GM19043 (cell line): ENCODE results near the gene HINFP.

Source experiments
- ATAC-seq: cut with Tn5 transposase; IDR thresholded peaks from one replicate; pipeline ENCODE4 v1.9.1; 2021; ENCODE audit warnings: low read depth; ENCODE audit not compliant: unreplicated experiment

The HINFP gene

GRCh38 chr11:119121008-119121810, at the start of gene HINFP:
Gene HINFP (plus strand): TSS chr11:119121580. CDS start chr11:119126945, 5,365 bp downstream.
- peak; percentile 96 for ATAC-seq

DNA sequence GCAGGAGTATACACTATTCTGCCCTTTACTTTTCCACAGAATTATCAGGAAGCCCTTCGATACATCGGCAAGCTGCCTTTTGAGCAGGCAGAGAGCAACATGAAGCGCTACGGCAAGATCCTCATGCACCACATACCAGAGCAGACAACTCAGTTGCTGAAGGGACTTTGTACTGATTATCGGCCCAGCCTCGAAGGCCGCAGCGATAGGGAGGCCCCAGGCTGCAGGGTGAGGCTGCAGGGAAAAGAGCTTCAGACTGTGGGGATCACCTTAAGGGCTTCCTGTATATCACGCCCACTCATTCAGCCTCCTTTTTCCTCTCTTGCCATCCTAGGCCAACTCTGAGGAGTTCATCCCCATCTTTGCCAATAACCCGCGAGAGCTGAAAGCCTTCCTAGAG, 43.5 kb upstream of the HINFP start:
- ATAC-seq, result no peak

- ATAC-seq, result no peak
Observed at GRCh38 chr11:119078675-119079420, 42.5 kb upstream of the HINFP start.

GRCh38 chr11:119081682-119082260, 39.6 kb upstream of the HINFP start:
- no peak for ATAC-seq

DNA sequence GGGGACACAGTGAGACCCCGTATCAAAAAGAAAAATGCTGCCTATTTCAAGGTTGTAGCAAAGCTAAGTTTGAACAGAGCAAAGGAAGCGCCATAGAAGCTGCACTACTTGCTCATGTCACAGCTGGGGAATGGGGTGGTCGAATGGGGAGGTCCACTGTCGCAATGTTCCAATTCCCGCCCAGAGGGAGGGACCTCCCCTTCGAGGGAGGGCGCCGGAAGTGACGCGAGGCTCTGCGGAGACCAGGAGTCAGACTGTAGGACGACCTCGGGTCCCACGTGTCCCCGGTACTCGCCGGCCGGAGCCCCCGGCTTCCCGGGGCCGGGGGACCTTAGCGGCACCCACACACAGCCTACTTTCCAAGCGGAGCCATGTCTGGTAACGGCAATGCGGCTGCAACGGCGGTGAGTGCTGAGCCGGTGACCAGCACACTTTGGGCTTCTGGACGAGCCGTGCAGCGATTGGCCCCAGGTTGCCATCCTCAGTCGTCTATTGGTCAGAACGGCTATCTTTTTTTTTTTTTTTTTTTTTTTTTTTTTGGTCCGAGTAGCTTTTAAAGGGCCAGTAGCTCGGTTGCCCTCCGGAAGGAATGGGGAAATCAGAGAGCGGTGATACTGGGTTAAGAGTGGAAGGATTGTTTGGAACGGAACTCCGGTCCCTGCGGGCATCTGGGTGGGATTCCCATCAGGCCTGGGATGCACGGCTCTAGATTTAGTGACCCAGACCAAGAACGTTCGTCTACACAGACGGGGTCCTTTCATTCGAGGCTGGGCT, 36.5 kb upstream of the HINFP start, which contains the start of gene HMBS:
Gene HMBS (plus strand): TSS at position 219 of the 774 bp plus-strand sequence. CDS start 153 bp downstream, at position 372.
- ATAC-seq, result peak; percentile 93

- ATAC-seq, result peak; percentile 16
Observed at GRCh38 chr11:119085437-119085847, 35.9 kb upstream of the HINFP start.

DNA sequence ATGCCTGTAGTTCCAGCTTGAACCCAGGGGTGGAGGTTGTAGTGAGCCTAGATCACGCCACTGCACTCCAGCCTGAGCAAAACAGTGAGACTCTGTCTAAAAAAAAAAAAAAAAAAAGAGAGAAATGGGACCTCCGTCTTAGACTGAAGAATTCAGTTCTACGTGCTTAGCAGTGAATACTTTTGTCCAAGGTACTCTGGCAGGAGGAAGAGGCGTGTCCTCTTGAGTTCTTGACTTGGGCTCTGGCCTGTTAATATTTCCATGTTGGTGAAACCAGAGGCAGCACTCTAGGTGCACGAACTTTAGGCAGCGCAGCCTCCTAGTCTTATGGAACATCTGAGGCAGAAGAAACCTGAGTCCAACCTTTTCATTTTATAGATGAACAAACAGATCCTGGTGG, 34.3 kb upstream of the HINFP start:
- ATAC-seq, result no peak

GRCh38 chr11:119087747-119088241, 33.6 kb upstream of the HINFP start:
- no peak for ATAC-seq

- ATAC-seq, result no peak
Observed at GRCh38 chr11:119088406-119088805, 33.0 kb upstream of the HINFP start.

DNA sequence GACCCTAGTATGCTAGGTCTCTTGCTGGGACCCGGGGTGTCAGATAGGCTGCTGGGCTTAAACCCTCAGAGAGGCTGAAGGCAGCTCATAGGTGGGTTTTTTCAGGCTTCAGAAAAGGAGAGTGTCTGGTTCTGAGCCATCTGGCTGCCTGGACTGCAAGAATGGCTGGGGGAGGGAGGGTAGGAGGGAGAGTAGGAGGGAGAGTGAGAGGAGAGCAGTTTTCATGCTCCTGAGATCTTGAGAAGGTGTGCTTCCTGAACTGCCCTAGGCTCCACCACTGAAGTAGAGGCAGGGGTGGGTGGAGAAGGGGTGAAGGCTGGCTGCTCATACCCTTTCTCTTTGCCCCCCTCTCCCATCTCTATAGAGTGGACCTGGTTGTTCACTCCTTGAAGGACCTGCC, 32.1 kb upstream of the HINFP start:
- no peak for ATAC-seq

GRCh38 chr11:119091178-119091577, 30.2 kb upstream of the HINFP start:
- no peak for ATAC-seq

- no peak for ATAC-seq
Observed at GRCh38 chr11:119091966-119092879, 29.2 kb upstream of the HINFP start.

DNA sequence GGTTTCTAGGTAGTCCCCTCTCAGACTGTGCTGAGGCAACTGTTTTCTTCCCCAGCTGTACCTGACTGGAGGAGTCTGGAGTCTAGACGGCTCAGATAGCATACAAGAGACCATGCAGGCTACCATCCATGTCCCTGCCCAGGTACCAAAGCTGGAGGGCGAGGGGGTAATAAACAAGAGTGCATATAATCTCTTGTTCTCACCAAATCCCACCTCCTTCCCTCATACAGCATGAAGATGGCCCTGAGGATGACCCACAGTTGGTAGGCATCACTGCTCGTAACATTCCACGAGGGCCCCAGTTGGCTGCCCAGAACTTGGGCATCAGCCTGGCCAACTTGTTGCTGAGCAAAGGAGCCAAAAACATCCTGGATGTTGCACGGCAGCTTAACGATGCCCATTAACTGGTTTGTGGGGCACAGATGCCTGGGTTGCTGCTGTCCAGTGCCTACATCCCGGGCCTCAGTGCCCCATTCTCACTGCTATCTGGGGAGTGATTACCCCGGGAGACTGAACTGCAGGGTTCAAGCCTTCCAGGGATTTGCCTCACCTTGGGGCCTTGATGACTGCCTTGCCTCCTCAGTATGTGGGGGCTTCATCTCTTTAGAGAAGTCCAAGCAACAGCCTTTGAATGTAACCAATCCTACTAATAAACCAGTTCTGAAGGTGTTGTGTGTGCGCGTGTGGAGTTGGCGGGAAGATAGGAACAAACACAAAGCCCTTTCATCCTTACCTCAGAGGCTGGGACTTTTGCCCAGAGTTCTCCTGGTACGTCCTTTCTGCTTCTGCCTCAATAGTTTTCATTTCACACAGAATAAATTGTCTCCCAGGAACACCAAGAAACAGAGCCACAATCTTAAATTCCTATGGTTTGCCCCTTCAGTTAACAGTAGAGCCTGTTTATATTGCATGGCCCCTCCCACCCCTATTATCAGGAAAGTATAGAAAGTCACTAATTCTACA, 28.2 kb upstream of the HINFP start:
- no peak for ATAC-seq

- no peak for ATAC-seq
Observed at GRCh38 chr11:119093942-119094815, 27.2 kb upstream of the HINFP start.

GRCh38 chr11:119094816-119095065, 26.6 kb upstream of the HINFP start:
- peak; percentile 27 for ATAC-seq

- ATAC-seq, result peak; percentile 81
Observed at GRCh38 chr11:119095066-119095880, 26.1 kb upstream of the HINFP start.

DNA sequence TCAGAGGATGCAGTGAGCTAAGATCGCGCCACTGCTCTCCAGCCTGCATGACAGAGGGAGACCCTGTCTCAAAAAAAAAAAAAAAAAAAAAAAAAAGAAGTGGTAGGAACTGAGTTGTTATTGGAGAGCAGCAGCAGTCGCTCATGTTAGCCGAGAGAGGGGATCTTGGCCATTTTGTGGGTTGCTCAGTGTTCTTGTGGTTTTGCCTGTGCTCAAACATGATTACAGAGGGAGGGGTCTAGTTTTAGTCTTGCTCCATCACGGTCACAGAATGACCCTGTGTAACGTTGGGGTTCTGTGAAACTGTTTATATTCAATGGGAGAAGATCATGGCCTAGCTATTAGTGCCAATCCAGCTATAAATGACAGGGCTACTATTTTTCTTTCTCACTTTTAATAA, 21.7 kb upstream of the HINFP start:
- no peak for ATAC-seq
